ENCODE measurements around the gene ENC1.

The ENC1 gene

GRCh38 chr5:74617202-74617601 is 23.3 kb downstream of the ENC1 start:
- Mint-ChIP-seq H3K4me3 (no peak overlapping the region), H3K9me3 (no peaks in the 10 kb centered on the region), H3K27ac (no peak overlapping the region), H3K4me1 (ENCODE audit: low read depth) (peaks cover 13% of the 10 kb centered on the region), H3K36me3 (ENCODE audit: low read depth) (no peaks in the 10 kb centered on the region), H3K27me3 (peaks cover 31% of the 10 kb centered on the region)

- Mint-ChIP-seq H3K9me3 (no peaks in the 10 kb centered on the region), H3K27me3 (peaks cover 31% of the 10 kb centered on the region), H3K4me1 (ENCODE audit: low read depth) (peaks cover 7% of the 10 kb centered on the region), H3K36me3 (ENCODE audit: low read depth) (no peaks in the 10 kb centered on the region), H3K4me3 (no peak overlapping the region), H3K27ac (no peak overlapping the region)
These were observed 24.0 kb downstream of the ENC1 start for GRCh38 chr5:74616236-74617146.

DNA sequence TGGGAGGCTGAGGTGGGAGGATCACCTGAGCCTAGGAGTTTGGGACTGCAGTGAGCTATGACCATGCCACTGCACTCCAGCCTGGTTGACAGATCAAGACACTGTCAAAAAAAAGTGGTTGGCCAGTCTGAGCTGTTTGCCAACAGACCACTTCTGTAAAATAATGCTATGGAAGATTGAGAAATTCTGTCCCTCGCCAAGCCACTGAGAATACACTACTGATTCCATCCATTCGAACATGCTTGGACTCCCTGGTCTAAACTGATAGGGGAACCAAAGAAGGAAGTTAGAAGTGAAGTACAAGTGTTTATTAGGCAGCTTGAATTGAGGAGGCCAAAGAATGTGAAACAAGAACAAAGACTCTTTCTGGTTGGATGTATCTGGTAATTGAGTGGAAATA is 27.2 kb downstream of the ENC1 start:
- Mint-ChIP-seq H3K4me1 (ENCODE audit: low read depth) (peaks cover 6% of the 10 kb centered on the region), H3K4me3 (no peak overlapping the region), H3K27ac (no peak overlapping the region), H3K9me3 (no peaks in the 10 kb centered on the region), H3K27me3 (peaks cover 13% of the 10 kb centered on the region), H3K36me3 (ENCODE audit: low read depth) (no peaks in the 10 kb centered on the region)

DNA sequence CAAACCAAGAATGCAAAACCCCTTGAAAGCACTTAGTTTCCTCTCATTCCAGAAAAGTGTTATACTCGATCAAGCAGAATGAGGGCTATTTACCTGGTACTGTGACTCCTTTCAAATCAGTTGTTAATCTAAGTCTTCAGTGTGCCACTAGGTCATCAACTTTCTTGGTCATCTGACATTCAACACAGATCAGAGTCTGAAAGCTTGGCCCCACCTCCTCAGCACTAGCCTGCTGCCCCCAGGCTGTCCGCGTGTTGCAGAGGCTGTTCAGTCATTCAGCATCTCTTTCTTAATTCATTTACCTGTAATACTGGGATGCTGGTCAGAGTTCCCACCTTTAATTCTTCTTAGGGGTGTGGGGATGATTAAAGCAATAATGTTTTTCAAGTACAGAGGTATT is 28.5 kb downstream of the ENC1 start:
- H3K36me3 Mint-ChIP-seq (ENCODE audit: low read depth) = no peaks in the 10 kb centered on the region
- H3K9me3 Mint-ChIP-seq = no peaks in the 10 kb centered on the region
- H3K27ac Mint-ChIP-seq = no peak overlapping the region
- no peak overlapping the region for H3K4me3 Mint-ChIP-seq
- H3K27me3 Mint-ChIP-seq = peaks cover 3% of the 10 kb centered on the region
- peaks cover 6% of the 10 kb centered on the region for H3K4me1 Mint-ChIP-seq (ENCODE audit: low read depth)

DNA sequence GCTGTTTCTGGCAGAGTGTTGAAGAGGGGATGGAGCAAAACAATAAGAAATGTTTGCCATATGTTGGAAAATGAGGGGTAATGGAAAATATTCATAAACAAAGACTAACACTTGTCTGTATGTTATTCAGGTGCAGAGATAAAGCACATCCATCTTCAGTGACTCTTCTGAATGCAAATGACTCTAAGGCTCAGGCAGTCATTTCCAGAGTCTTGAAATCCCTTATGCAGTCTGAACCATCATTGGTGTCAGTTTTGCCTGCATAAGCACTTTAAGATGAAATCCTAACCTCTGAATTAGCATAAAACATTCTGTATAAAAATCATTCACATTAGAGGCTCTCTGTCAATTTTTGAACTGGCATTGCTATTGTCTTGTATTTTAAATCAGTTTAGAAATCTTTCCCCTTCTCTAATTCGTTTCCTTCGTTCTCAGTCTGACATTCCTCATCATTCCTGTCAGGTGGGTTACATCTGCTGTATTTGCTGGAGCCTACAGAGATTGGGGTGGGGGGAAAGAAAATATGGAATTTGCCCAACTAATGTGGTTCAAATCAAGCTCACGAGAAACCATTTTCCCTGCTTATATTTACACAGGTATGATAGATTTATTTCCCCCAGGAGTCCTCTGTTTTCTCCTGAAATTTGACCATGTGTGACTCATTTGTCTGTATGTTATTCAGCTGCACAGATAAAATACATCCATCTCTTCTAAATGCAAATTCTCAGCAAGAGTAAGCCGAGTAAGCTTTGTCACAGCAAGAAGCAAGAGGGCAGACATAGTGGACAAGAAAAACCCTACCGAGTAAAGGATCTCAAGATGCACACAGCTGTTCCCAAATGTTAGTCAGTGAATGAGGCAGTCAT is 31.6 kb downstream of the ENC1 start:
- Mint-ChIP-seq H3K4me3 (no peak overlapping the region), H3K9me3 (no peaks in the 10 kb centered on the region)

DNA sequence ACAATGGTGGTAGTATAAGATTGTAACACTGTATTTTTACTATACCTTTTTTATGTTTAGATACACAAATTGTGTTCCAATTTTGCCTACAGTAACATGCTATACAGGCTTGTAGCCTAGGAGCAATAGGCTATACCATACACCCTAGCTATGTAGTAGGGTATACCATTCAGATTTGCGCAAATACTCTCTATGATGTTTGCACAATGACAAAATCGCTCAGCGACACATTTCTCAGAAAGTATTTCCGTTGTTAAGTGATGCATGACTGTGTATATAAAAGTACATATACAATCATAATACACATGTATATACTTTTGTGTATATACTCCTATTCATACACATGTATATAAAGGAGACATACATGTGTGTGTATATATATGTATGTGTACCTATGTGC is 34.8 kb downstream of the ENC1 start:
- H3K27ac Mint-ChIP-seq = no peak overlapping the region
- peaks cover 3% of the 10 kb centered on the region for H3K4me1 Mint-ChIP-seq (ENCODE audit: low read depth)
- no peak overlapping the region for H3K4me3 Mint-ChIP-seq
- no peaks in the 10 kb centered on the region for H3K9me3 Mint-ChIP-seq
- no peaks in the 10 kb centered on the region for H3K36me3 Mint-ChIP-seq (ENCODE audit: low read depth)
- peaks cover 10% of the 10 kb centered on the region for H3K27me3 Mint-ChIP-seq

More for the DNA sequence above, 31.6 kb downstream of the ENC1 start:
- Mint-ChIP-seq H3K4me1 (ENCODE audit: low read depth) (peaks cover 3% of the 10 kb centered on the region), H3K27ac (no peak overlapping the region), H3K27me3 (peaks cover 3% of the 10 kb centered on the region), H3K36me3 (ENCODE audit: low read depth) (no peaks in the 10 kb centered on the region)

DNA sequence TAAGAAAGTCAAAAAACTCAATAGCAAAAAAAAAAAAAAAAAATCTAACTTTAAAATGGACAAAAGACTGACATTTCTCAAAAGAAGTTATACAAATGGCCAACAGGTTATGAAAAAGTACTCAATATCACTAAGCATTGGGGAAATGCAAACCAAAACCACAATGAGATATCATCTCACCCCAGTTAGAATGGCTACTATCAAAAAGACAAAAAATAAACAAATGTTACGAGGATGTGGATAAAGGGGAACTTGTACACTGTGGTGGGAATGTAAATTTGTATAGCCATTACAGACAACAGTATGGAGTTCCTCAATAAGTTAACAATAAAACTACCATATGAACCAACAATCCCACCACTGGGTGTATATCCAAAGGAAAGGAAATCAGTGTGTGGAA is 37.2 kb downstream of the ENC1 start:
- Mint-ChIP-seq H3K9me3 (no peaks in the 10 kb centered on the region), H3K4me3 (no peak overlapping the region), H3K36me3 (ENCODE audit: low read depth) (no peaks in the 10 kb centered on the region), H3K27ac (no peak overlapping the region), H3K4me1 (ENCODE audit: low read depth) (peaks cover under 1% of the 10 kb centered on the region), H3K27me3 (peaks cover 23% of the 10 kb centered on the region)

GRCh38 chr5:74599148-74599547 is 41.4 kb downstream of the ENC1 start:
- H3K4me3 Mint-ChIP-seq = no peak overlapping the region

GRCh38 chr5:74598731-74599130 is 41.8 kb downstream of the ENC1 start:
- H3K27me3 Mint-ChIP-seq = peaks cover 34% of the 10 kb centered on the region
- no peaks in the 10 kb centered on the region for H3K9me3 Mint-ChIP-seq
- no peaks in the 10 kb centered on the region for H3K36me3 Mint-ChIP-seq (ENCODE audit: low read depth)
- H3K4me1 Mint-ChIP-seq (ENCODE audit: low read depth) = no peaks in the 10 kb centered on the region
- no peak overlapping the region for H3K27ac Mint-ChIP-seq
- H3K4me3 Mint-ChIP-seq = no peak overlapping the region

More at GRCh38 chr5:74599148-74599547, 41.4 kb downstream of the ENC1 start:
- Mint-ChIP-seq H3K27me3 (peaks cover 30% of the 10 kb centered on the region), H3K9me3 (no peaks in the 10 kb centered on the region), H3K27ac (no peak overlapping the region), H3K4me1 (ENCODE audit: low read depth) (no peaks in the 10 kb centered on the region), H3K36me3 (ENCODE audit: low read depth) (no peaks in the 10 kb centered on the region)

DNA sequence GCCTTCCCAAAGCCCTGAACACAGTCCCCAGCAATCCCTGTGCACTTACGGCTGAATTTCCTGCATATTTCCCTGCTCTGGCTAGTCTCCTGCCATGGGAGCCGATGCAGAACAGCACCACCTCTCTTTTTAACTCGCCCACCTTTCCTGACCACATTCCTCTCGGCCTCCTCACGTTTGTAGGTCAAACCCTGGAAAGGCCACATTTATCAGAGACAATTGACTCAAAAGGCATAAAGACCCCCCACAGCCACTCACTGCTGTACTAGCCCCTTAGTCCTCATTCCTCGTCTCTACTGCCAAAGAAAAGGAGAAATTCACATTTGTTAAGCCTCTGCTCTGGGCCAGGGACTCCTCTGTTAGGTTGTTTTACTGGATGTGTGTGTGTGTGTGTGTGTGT is 43.6 kb downstream of the ENC1 start:
- H3K27ac Mint-ChIP-seq = no peak overlapping the region
- no peaks in the 10 kb centered on the region for H3K4me1 Mint-ChIP-seq (ENCODE audit: low read depth)
- peaks cover 29% of the 10 kb centered on the region for H3K27me3 Mint-ChIP-seq
- H3K4me3 Mint-ChIP-seq = no peak overlapping the region
- no peaks in the 10 kb centered on the region for H3K36me3 Mint-ChIP-seq (ENCODE audit: low read depth)
- H3K9me3 Mint-ChIP-seq = no peaks in the 10 kb centered on the region

DNA sequence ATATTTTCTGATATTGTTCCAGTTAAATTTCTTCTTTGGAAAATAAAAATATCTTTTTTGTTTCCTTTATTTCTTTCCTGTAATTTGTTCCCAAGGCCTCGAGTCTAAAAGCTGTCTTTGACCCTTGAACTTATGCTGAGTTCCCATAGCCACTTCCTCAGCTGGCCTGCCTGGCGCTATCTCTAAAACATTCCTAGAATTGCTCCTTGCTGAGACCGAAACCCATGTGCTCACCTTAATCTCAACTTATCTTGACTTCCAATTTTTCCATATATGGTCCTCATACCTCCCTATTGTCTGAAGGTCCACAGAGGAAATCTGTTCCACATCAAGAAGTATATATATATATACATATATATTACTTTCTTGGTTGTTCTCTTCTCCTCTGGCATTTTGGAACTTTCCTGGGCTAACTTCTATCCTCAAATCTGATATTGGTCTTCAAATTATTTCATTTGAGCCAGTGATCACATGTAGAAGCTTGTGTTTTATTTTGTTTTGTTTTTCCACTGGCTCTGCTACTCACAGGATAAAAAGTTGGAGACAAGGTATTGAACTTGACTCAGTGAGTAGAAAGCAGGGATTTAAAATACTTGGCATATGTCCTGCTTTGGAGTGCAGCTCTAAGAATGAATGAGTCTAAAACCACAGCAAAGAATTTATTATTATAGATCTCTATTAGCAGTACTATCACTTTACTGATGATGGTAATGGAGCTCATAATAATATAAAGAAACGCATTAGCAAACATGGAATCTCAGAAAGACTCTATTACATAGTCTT is 45.2 kb downstream of the ENC1 start:
- no peaks in the 10 kb centered on the region for H3K4me1 Mint-ChIP-seq (ENCODE audit: low read depth)
- H3K27ac Mint-ChIP-seq = no peak overlapping the region
- peaks cover 36% of the 10 kb centered on the region for H3K27me3 Mint-ChIP-seq
- H3K36me3 Mint-ChIP-seq (ENCODE audit: low read depth) = no peaks in the 10 kb centered on the region
- H3K4me3 Mint-ChIP-seq = no peak overlapping the region
- no peaks in the 10 kb centered on the region for H3K9me3 Mint-ChIP-seq

DNA sequence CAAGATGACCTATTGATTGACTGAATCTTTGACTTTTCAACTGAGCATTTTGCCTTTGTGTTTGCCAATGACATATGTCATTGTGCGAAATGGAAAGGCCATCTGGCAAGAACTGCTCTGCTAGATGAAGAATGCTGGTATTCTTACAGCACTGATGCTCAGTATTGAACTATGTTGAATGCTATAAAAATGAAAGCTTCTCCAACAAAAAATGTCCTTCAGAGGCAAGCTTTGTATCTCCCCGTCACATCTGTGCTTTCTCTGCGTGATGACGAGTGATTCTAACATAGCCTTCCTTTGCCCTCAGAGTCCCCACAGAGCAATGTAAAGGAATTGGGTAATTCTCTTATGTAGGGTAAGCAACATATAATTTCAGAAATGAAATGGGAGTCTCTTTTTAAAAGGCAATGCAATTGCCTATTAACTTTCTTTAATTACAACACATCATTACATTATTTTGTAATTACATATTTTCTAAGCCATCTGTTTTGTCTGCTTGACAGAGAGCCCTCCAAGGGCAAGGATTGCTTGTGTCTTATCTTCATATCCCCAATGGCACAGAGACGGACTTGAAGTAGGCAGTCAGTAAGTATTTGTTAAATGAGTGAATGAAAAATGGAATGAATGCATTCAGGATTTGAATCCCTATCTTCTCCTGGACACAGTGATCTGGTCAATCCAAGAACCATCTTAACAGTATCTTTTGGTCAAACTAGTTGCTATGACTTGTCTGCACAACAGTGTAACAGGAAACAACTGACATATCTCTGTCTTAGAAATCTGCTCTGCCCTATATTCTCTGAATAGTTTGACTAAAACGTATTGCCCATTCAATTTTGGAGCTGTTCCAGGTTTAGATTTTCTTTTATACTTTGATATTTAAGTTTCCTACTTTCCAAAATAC is 46.1 kb downstream of the ENC1 start:
- Mint-ChIP-seq H3K9me3 (no peaks in the 10 kb centered on the region), H3K27me3 (peaks cover 32% of the 10 kb centered on the region), H3K4me3 (no peak overlapping the region), H3K4me1 (ENCODE audit: low read depth) (no peaks in the 10 kb centered on the region), H3K27ac (no peak overlapping the region), H3K36me3 (ENCODE audit: low read depth) (no peaks in the 10 kb centered on the region)

- H3K4me1 Mint-ChIP-seq (ENCODE audit: low read depth) = peaks cover 3% of the 10 kb centered on the region
- no peaks in the 10 kb centered on the region for H3K36me3 Mint-ChIP-seq (ENCODE audit: low read depth)
- no peak overlapping the region for H3K27ac Mint-ChIP-seq
- H3K27me3 Mint-ChIP-seq = peaks cover 40% of the 10 kb centered on the region
- H3K9me3 Mint-ChIP-seq = no peaks in the 10 kb centered on the region
- no peak overlapping the region for H3K4me3 Mint-ChIP-seq
These were observed 51.1 kb downstream of the ENC1 start for GRCh38 chr5:74589204-74590056.

All from stimulated activated naive CD8-positive, alpha-beta T cell treated with anti-CD3 and anti-CD28 coated beads, Interleukin-15, Interleukin-2, amounts not matched to agents 100 ng/mL and 50 ng/mL, for 24 hours (primary cell).